Measurements from ENCODE around the gene CYP4F8.

The CYP4F8 gene

GRCh38 chr19:15616627-15617270 is 1.7 kb downstream of the CYP4F8 start:
- H3K9ac ChIP-seq (ENCODE audit: low read length), result no peak overlapping the region
- H3K4me1 ChIP-seq (ENCODE audit: control insufficient read depth, insufficient read depth, low read length), result no peaks in the 10 kb centered on the region
- no peak overlapping the region for H3K4me3 ChIP-seq (ENCODE audit: low read depth, low read length)
- peaks cover 15% of the 10 kb centered on the region; the same call in 1 of the 2 replicates for H3K27me3 ChIP-seq (ENCODE audit: control insufficient read depth, insufficient read depth, low read length)
- no peak overlapping the region for H3K27ac ChIP-seq (ENCODE audit: low read depth, low read length)
- H3K9me3 ChIP-seq (ENCODE audit: control insufficient read depth, insufficient read depth, low read depth, low read length), result peaks cover 7% of the 10 kb centered on the region; the same call in 1 of the 2 replicates
- H3K36me3 ChIP-seq (ENCODE audit: control insufficient read depth, insufficient read depth, low read length), result no peaks in the 10 kb centered on the region

DNA sequence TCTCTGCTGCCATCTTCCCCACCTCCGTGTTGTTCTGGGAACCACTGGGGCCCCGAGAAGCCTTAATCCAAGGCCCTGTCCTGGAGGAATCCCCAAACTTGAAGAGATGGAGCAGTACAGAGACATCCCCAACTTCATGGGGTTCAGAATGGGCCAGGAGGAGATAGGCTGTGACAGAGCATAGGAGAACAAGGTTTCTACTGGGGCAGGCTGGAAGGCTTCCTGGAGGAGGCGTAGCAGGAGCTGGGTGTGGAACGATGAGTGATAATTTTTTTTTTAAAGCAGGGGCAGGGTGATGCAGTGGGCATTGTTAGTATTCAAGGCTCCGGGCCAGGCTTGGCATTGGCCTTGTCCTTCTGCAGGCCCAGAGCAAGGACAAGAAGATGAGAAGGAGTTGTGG is 3.3 kb downstream of the CYP4F8 start:
- no peak overlapping the region for H3K27ac ChIP-seq (ENCODE audit: low read depth, low read length)
- peaks cover 7% of the 10 kb centered on the region; the same call in 1 of the 2 replicates for H3K9me3 ChIP-seq (ENCODE audit: control insufficient read depth, insufficient read depth, low read depth, low read length)
- H3K27me3 ChIP-seq (ENCODE audit: control insufficient read depth, insufficient read depth, low read length), result peaks cover 10% of the 10 kb centered on the region; the same call in 1 of the 2 replicates
- H3K36me3 ChIP-seq (ENCODE audit: control insufficient read depth, insufficient read depth, low read length), result no peaks in the 10 kb centered on the region
- no peaks in the 10 kb centered on the region for H3K4me1 ChIP-seq (ENCODE audit: control insufficient read depth, insufficient read depth, low read length)
- no peak overlapping the region for H3K9ac ChIP-seq (ENCODE audit: low read length)
- no peak overlapping the region for H3K4me3 ChIP-seq (ENCODE audit: low read depth, low read length)

GRCh38 chr19:15621801-15622200 is 6.8 kb downstream of the CYP4F8 start:
- Histone ChIP-seq H3K36me3 (ENCODE audit: control insufficient read depth, insufficient read depth, low read length) (no peaks in the 10 kb centered on the region), H3K27me3 (ENCODE audit: control insufficient read depth, insufficient read depth, low read length) (no peaks in the 10 kb centered on the region; the same call in 1 of the 2 replicates), H3K9ac (ENCODE audit: low read length) (no peak overlapping the region), H3K4me3 (ENCODE audit: low read depth, low read length) (no peak overlapping the region), H3K9me3 (ENCODE audit: control insufficient read depth, insufficient read depth, low read depth, low read length) (peaks cover 7% of the 10 kb centered on the region; the same call in 1 of the 2 replicates), H3K27ac (ENCODE audit: low read depth, low read length) (no peak overlapping the region), H3K4me1 (ENCODE audit: control insufficient read depth, insufficient read depth, low read length) (no peaks in the 10 kb centered on the region)

DNA sequence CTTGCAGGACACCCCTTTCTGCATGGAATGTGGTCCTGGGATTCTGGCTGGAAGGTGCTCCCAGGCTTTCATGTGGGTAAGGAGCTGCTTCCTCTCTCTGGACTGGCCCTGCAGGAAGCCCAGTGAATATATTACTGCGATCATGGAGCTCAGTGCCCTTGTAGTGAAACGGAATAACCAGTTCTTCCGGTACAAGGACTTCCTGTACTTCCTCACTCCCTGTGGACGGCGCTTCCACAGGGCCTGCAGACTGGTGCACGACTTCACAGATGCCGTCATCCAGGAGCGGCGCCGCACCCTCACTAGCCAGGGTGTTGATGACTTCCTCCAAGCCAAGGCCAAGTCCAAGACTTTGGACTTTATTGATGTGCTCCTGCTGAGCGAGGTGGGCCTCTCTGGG is 8.0 kb downstream of the CYP4F8 start:
- peaks cover 7% of the 10 kb centered on the region; the same call in 1 of the 2 replicates for H3K9me3 ChIP-seq (ENCODE audit: control insufficient read depth, insufficient read depth, low read depth, low read length)
- no peaks in the 10 kb centered on the region for H3K36me3 ChIP-seq (ENCODE audit: control insufficient read depth, insufficient read depth, low read length)
- H3K27me3 ChIP-seq (ENCODE audit: control insufficient read depth, insufficient read depth, low read length), result peaks cover under 1% of the 10 kb centered on the region; the same call in 1 of the 2 replicates
- H3K27ac ChIP-seq (ENCODE audit: low read depth, low read length), result no peak overlapping the region
- H3K4me1 ChIP-seq (ENCODE audit: control insufficient read depth, insufficient read depth, low read length), result no peaks in the 10 kb centered on the region
- H3K4me3 ChIP-seq (ENCODE audit: low read depth, low read length), result no peak overlapping the region
- no peak overlapping the region for H3K9ac ChIP-seq (ENCODE audit: low read length)

- peaks cover 4% of the 10 kb centered on the region; the same call in 1 of the 2 replicates for H3K27me3 ChIP-seq (ENCODE audit: control insufficient read depth, insufficient read depth, low read length)
- H3K4me3 ChIP-seq (ENCODE audit: low read depth, low read length), result no peak overlapping the region
- no peak overlapping the region for H3K9ac ChIP-seq (ENCODE audit: low read length)
- peaks cover under 1% of the 10 kb centered on the region; the same call in 1 of the 2 replicates for H3K9me3 ChIP-seq (ENCODE audit: control insufficient read depth, insufficient read depth, low read depth, low read length)
- no peak overlapping the region for H3K27ac ChIP-seq (ENCODE audit: low read depth, low read length)
- H3K4me1 ChIP-seq (ENCODE audit: control insufficient read depth, insufficient read depth, low read length), result no peaks in the 10 kb centered on the region
- no peaks in the 10 kb centered on the region for H3K36me3 ChIP-seq (ENCODE audit: control insufficient read depth, insufficient read depth, low read length)
Observed at GRCh38 chr19:15623711-15624318, 8.8 kb downstream of the CYP4F8 start.

DNA sequence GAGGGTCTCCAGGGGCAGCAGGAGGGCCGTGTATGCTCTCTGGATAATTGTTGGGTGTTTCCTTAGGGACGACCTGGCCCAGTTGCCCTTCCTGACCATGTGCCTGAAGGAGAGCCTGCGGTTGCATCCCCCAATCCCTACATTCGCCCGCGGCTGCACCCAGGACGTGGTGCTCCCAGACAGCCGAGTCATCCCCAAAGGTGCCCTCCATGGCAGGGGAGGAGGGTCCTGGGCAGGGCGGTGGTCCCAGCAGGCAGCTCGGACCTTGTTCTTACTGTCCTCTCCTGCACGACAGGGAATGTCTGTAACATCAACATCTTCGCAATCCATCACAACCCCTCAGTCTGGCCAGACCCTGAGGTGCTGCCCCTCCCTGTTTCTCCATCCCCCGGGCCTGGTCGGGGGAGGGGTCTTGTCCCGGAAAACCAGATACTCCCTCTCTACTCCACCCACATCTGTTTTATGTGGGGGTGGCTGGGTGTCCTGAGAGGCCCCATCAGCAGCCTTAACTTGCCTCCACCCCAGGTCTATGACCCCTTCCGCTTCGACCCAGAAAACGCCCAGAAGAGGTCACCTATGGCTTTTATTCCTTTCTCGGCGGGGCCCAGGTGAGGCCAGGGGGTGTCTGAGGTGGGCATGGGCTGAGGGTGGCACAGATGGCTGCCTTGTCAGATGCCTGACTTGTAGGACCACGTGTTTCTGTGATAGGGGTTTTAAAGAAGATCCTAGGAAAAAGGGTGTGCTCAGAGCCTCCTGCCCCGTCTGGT is 13.4 kb downstream of the CYP4F8 start:
- Histone ChIP-seq H3K27ac (ENCODE audit: low read depth, low read length) (no peak overlapping the region), H3K9me3 (ENCODE audit: control insufficient read depth, insufficient read depth, low read depth, low read length) (no peaks in the 10 kb centered on the region), H3K27me3 (ENCODE audit: control insufficient read depth, insufficient read depth, low read length) (peaks cover 4% of the 10 kb centered on the region; the same call in 1 of the 2 replicates), H3K9ac (ENCODE audit: low read length) (no peak overlapping the region), H3K36me3 (ENCODE audit: control insufficient read depth, insufficient read depth, low read length) (no peaks in the 10 kb centered on the region), H3K4me1 (ENCODE audit: control insufficient read depth, insufficient read depth, low read length) (no peaks in the 10 kb centered on the region), H3K4me3 (ENCODE audit: low read depth, low read length) (no peak overlapping the region)

DNA sequence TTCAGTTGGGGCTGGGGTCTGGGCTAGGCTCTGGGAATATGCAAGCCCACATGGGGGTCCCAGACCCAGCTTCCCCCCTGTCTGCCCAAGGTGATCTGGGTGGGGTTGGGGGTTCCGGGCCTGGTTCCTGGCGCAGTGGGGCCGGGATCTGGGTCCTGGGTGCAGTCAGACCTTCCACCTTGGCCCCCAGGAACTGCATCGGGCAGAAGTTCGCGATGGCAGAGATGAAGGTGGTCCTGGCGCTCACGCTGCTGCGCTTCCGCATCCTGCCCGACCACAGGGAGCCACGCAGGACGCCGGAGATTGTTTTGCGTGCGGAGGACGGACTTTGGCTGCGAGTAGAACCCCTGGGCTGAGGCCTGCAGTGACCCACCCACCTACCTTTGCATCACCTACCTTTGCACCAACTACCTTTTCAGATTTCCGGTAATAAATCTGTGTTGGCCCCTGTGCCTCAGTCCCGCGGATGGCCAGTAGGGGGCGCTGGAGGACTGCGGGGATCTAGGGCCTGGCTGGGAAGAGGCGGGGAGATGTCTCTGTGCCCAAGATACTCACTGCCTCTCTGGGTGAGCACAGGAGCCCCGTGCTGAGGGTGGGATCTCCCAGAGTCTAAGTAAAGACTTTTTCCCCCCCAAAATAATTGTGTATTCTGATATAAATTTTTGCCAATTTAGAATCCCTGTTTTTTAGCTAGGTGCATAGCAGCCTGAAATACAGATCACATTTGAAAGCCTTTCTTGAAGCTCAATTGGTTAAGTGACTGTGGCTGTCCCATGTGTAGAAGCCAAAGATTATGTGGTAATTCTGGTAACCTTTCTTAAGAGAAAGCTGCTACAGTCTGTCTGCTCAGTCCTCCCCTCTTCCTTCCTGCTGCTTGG is 14.2 kb downstream of the CYP4F8 start:
- Histone ChIP-seq H3K27ac (ENCODE audit: low read depth, low read length) (no peak overlapping the region), H3K27me3 (ENCODE audit: control insufficient read depth, insufficient read depth, low read length) (peaks cover 4% of the 10 kb centered on the region; the same call in 1 of the 2 replicates), H3K4me3 (ENCODE audit: low read depth, low read length) (peak overlapping the region; percentile 38; the same call in 1 of the 2 replicates), H3K9ac (ENCODE audit: low read length) (no peak overlapping the region), H3K9me3 (ENCODE audit: control insufficient read depth, insufficient read depth, low read depth, low read length) (no peaks in the 10 kb centered on the region), H3K4me1 (ENCODE audit: control insufficient read depth, insufficient read depth, low read length) (no peaks in the 10 kb centered on the region), H3K36me3 (ENCODE audit: control insufficient read depth, insufficient read depth, low read length) (no peaks in the 10 kb centered on the region)

DNA sequence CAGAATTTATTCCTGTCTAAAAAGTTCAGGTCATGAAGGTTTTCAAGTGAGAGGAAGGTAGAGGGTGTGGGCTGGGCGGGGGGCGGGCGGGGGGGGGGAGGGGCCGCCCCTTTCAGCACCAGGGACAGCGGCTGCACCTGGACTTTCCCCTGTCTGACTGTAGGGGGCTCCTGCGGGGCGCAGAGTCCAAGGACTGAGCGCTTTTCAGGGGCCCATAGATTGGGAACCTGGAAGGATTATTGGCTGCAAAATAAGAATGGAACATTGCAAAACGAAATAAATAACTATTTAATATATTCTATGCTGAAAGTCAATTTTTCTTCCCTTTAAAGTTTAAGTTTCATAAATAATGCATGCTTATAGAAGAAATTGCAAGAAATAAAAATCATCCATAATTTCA is 16.8 kb downstream of the CYP4F8 start:
- Histone ChIP-seq H3K4me1 (ENCODE audit: control insufficient read depth, insufficient read depth, low read length) (no peaks in the 10 kb centered on the region), H3K27ac (ENCODE audit: low read depth, low read length) (no peak overlapping the region), H3K9ac (ENCODE audit: low read length) (no peak overlapping the region), H3K27me3 (ENCODE audit: control insufficient read depth, insufficient read depth, low read length) (peaks cover 4% of the 10 kb centered on the region; the same call in 1 of the 2 replicates), H3K9me3 (ENCODE audit: control insufficient read depth, insufficient read depth, low read depth, low read length) (no peaks in the 10 kb centered on the region), H3K4me3 (ENCODE audit: low read depth, low read length) (no peak overlapping the region), H3K36me3 (ENCODE audit: control insufficient read depth, insufficient read depth, low read length) (no peaks in the 10 kb centered on the region)

DNA sequence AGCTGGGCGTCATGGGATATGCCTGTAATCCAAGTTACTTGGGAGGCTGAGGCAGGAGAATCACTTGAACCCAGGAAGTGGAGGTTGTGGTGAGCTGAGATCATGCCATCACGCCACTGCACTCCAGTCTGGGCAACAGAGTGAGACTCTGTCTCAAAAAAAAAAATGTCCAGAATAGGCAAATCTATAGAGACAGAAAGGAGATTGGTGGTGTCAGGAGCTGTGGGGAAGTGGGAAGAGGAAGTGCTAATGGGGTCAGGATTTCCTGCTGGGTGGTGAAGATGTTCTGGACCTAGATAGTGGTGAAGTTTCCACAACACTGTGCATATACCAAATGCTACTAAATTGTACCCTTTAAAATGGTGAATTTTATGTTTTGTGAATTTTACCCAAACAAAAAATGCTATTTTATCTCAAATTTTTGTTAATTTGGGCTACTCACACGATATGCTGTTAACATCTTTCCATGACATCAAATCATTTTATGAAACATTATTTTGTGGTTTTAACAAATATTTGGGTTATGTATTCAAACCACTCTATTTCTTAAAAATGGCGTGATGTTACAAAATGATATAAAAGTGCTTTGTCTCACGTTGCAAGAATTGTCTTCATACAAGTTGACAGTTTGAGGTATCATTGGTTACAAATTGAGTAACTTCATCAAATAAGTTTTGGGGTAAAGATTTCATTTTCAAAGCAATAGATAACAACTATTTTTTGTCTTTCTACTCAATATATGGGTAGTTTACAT is 18.2 kb downstream of the CYP4F8 start:
- no peaks in the 10 kb centered on the region for H3K9me3 ChIP-seq (ENCODE audit: control insufficient read depth, insufficient read depth, low read depth, low read length)
- no peak overlapping the region for H3K9ac ChIP-seq (ENCODE audit: low read length)
- peaks cover 1% of the 10 kb centered on the region; the same call in 1 of the 2 replicates for H3K27me3 ChIP-seq (ENCODE audit: control insufficient read depth, insufficient read depth, low read length)
- H3K27ac ChIP-seq (ENCODE audit: low read depth, low read length), result no peak overlapping the region
- H3K36me3 ChIP-seq (ENCODE audit: control insufficient read depth, insufficient read depth, low read length), result no peaks in the 10 kb centered on the region
- no peaks in the 10 kb centered on the region for H3K4me1 ChIP-seq (ENCODE audit: control insufficient read depth, insufficient read depth, low read length)
- no peak overlapping the region for H3K4me3 ChIP-seq (ENCODE audit: low read depth, low read length)

- Histone ChIP-seq H3K9me3 (ENCODE audit: control insufficient read depth, insufficient read depth, low read depth, low read length) (no peaks in the 10 kb centered on the region; the same call in 1 of the 2 replicates), H3K9ac (ENCODE audit: low read length) (no peak overlapping the region), H3K4me3 (ENCODE audit: low read depth, low read length) (no peak overlapping the region), H3K27me3 (ENCODE audit: control insufficient read depth, insufficient read depth, low read length) (no peaks in the 10 kb centered on the region; the same call in 1 of the 2 replicates), H3K36me3 (ENCODE audit: control insufficient read depth, insufficient read depth, low read length) (no peaks in the 10 kb centered on the region), H3K27ac (ENCODE audit: low read depth, low read length) (no peak overlapping the region), H3K4me1 (ENCODE audit: control insufficient read depth, insufficient read depth, low read length) (no peaks in the 10 kb centered on the region)
Observed at GRCh38 chr19:15634105-15634504, 19.1 kb downstream of the CYP4F8 start.
